Activated CD4-positive, alpha-beta T cell treated with anti-CD3 and anti-CD28 coated beads, Interleukin-2, amount 50 U/mL, for 1 hour (primary cell): ENCODE data around the gene UVRAG.
"Not testable (repeated sequence)": the region's sequence is repeated elsewhere in the genome, so short reads cannot be mapped to it uniquely, and the experiment has no call there.

Source experiments
- DNase-seq: peaks from one replicate; pipeline ENCODE4 v3.0.0-alpha.2; 2020

UVRAG gene

DNA sequence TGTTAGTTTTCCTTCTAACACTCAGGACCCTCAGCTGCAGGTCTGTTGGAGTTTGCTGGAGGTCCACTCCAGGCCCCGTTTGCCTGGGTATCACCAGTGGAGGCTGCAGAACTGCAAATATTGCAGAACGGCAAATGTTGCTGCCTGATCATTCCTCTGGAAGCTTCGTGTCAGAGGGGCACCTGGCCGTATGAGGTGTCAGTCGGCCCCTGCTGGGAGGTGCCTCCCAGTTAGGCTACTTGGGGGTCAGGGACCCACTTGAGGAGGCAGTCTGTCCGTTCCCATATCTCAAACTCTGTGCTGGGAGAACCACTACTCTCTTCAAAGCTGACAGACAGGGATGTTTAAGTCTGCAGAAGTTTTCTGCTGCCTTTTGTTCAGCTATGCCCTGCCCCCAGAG, 164.1 kb downstream of the UVRAG start:
- DNase-seq: not testable (repeated sequence)

- DNase-seq: not testable (repeated sequence)
These were observed 164.5 kb downstream of the UVRAG start for GRCh38 chr11:75979479-75980027.

DNA sequence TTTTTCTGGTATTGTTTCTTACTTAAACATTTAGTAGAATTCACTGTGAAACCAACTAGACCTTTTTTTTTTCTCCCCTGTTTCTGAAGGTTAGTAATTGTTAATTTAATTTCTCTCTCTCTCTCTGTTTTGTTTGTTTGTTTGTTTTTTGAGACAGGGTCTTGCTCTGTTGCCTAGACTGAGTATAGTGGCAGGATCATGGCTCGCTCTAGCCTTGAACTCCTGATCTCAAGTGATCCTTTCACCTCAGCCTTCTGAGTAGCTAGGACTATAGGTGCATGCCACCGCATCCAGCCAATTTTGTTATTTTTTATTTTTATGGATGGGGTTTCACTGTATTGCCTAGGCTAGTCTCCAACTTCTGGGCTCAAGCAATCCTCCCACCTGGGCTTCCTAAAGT, 165.0 kb downstream of the UVRAG start:
- DNase-seq: no peak

GRCh38 chr11:75981546-75981945, 166.5 kb downstream of the UVRAG start:
- DNase-seq: no peak

- DNase-seq: no peak
These were observed 167.3 kb downstream of the UVRAG start for GRCh38 chr11:75982309-75982708.

DNA sequence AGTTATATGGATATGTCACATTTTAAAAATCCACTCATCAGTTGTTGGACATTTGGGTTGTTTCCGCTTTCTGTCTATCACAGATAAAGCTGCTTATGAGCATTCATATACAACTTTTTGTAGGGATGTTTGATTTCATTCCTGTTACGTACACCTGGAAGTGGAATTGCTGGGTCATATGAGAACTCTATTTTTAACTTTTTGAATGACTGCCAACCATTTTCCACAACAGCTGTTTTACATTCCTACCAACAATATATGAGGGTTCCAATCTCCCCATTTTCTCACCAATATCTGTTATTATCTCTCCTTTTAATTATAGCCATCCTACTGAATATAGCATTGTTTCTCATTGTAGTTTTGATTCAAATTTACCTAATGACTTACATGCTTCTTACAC, 172.0 kb downstream of the UVRAG start:
- DNase-seq: no peak

DNA sequence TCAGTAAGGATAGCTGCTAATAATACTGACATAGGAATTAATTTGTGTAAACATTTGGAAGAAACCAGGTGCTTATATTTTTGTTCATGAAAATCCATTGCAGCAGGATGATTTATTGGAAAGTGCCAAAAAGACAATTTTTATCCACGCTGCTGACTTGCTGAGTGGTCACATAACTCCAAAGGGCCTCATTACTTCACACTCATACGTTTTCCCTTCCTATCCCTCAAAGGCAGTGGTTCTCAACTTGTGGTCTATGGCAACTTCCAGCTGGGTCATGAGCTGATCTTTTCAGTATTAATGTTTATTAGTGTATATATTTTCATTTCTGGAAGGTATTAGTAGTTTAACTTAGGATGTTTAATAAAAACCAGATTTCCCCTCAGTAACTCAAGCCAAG, 178.1 kb downstream of the UVRAG start:
- DNase-seq: no peak

GRCh38 chr11:75994616-75995015, 179.6 kb downstream of the UVRAG start:
- DNase-seq: no peak

DNA sequence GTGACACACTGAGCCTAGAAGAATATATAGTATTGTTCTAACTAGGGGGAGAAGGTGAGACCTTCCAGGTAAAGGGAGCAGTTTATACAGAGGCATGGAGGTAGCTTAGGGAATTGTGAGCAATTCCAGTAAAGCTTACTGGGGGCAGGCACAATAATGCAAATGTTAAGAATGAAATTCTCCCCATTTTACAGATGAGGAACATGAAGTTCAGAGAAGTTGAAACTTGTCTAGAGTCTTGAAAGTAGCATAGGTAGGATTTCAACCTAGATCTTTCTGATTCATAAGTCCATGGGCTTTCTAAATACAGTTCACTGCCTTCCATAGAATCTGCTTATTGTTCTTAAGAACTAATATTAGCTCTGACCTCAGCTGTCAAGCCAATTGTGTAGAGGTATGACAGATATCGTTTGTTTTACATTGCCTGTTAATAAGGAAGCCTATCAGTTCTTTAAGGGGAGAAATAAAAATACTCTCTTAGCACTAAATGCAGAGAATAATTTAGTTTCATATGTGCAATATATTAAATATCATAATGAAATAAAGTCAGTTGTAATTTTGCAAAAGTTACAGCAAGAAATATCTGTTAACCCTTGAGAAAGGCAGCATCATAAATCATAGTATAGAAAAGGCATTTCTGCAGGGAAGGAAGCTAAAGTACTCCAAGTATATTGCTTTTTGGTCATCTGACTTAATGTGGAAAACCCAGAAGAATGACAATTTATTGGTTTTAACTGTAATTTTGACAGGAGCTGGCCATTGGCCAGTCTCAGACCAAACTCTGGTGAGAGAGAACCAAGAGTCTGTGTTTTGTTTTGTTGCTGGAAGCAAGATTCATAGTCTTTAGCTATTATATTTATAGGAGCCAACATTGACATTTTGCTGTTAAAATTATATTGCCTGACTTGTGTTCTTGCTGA, 181.8 kb downstream of the UVRAG start:
- no peak for DNase-seq

- no peak for DNase-seq
These were observed 189.4 kb downstream of the UVRAG start for GRCh38 chr11:76004400-76004799.

DNA sequence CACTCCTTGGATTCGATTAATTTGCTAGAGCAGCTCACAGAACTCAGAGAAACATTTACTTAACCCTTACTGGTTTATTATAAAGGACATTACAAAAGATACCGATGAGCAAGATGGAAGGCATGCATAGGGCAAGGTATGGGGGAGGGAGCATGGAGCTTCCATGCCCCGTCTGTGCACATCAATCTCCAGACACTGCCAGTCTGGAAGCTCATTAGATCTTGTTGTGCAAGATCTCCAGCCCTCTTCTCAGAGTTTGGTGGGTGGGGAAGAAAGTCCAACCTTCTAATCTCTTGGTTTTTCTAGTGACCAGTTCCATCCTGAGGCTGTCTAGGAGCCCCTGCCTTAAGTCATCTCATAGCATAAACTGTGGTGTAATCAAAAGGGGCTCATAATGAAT, 190.7 kb downstream of the UVRAG start:
- DNase-seq: no peak

DNA sequence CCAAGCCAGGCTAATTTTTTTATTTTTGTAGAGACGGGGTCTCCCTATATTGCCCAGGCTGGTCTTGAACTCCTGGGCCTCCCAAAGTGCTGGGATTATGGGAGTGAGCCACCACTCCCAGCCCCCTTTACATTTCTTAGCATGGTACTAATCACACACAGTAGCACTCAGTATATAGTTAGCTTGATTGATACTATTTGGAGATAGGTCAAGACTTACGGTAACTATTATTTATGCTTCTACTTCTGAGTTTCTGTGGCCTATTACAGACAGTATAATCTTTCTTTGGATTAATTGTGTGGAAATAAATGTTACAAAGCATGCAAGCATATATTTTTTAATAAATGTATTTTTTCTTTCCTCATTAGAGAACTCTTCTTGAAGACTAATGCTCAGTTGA, 192.2 kb downstream of the UVRAG start:
- no peak for DNase-seq

- no peak for DNase-seq
These were observed 193.5 kb downstream of the UVRAG start for GRCh38 chr11:76008474-76008873.

- no peak for DNase-seq
These were observed 195.0 kb downstream of the UVRAG start for GRCh38 chr11:76010051-76010450.

GRCh38 chr11:76013526-76013925, 198.5 kb downstream of the UVRAG start:
- no peak for DNase-seq

- DNase-seq: no peak
These were observed 208.4 kb downstream of the UVRAG start for GRCh38 chr11:76023236-76024068.

DNA sequence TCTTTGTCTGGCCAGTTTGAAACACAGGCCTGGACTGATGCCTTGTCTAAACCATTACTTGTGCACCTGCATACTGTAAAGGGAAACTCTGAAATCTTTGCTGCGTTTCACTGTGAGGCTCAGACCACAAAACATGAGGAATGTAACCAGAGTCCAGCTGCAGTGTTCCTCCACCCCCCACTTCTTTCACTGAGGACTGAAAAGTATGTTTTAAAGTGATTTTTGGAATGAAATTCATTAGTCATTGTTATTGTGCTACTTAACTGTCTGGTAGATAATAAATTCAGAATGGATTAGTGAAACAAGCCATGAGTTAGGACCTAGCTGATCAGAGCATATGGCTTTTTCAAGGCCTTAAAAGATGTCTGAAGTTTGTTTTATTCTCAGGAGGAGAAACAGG, 210.1 kb downstream of the UVRAG start:
- DNase-seq: no peak

- DNase-seq: no peak
These were observed 210.8 kb downstream of the UVRAG start for GRCh38 chr11:76025817-76026216.

DNA sequence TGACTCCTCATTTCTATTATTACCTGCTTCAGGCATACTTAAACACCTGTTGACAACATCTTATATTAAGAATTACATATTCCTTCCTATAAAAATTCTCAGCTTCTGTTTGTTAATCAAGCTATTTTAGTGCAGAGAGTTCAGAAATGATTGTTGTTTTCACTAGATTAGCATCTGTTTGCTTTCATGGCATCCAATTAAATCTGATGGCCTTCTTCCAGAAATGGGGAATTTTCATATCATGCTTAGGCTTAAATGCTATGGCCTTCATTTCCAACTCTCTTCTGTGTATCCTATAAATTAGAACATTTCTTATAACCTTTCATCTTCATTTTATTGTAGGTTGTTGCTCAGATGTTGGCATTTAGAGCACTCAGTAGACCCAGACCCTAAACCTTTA, 211.3 kb downstream of the UVRAG start:
- DNase-seq: no peak

DNA sequence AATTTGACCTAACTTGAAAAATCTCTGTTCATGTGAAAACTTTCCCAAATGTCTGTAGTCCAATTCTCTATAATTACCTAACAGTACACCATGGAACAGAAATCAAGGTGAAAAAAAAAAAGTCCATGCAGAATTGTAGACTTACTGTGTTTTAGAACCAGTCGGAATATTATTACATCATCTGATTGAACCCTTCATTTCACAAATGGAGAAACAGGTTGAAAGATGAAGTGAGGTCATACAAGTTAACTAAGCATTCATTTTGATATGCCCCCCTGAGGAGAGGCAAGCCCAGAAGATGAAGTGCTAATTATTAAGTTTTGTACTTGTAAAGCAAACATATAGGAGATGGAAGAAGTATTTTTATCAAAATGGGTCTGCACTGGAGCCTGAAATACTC, 211.9 kb downstream of the UVRAG start:
- DNase-seq: no peak

- no peak for DNase-seq
These were observed 215.3 kb downstream of the UVRAG start for GRCh38 chr11:76030286-76030685.

GRCh38 chr11:76030968-76031590, 216.1 kb downstream of the UVRAG start:
- no peak for DNase-seq

DNA sequence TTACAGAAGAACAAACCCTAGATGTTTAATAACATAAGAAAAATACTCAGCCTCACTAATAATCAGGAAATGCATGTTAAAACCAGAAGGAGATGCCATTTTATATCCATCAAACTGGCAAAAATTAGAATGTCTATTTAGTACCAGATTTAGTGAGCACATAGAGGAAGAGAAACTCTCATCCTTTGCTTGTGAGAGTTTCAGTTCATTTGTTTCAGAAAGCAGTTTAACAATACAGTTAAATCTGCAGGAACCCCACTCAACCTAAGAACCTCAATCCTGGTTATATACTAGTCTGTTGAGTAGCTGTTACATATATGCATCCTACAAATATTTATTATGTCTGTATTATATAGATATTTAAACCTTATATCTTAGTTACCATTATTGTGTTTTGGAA, 218.7 kb downstream of the UVRAG start:
- no peak for DNase-seq
